H1 (cell line): Measurements from ENCODE around the gene TMEM161A. TPM values are rescaled to one million over a fixed set of nuclear protein-coding genes. Genes with fewer than 3 reads are reported as not detected.
A peak's percentile ranks its signal among the peaks of the same experiment; 100 is the strongest.

Experiments
- CTCF ChIA-PET: fragments of 300-600 bp; sonication (Branson Sonifier 250); formaldehyde crosslinking; loops from one replicate; lab custom pipeline; 2021; ENCODE audit not compliant: partially characterized antibody; lab: Charles Lee
- POLR2A ChIA-PET: fragments of 300-600 bp; sonication (Branson Sonifier 250); formaldehyde crosslinking; loops from one replicate; lab custom pipeline; 2021; ENCODE audit warnings: inconsistent platforms; ENCODE audit not compliant: partially characterized antibody; lab: Charles Lee
- DNase-seq, 2 experiments: peaks; one replicate each; pipeline versions ENCODE4 v3.0.0 to v3.0.0-alpha.2; 2010 to 2022; ENCODE audit warnings: low spot score in 2 of 2, low read depth in 1 of 2, mixed read lengths in 1 of 2
- FAIRE-seq: peaks from 2 replicates; lab custom pipeline; 2011; peaks lifted over from hg19 to GRCh38; lab: Jason Lieb, UNC
- H2AFZ ChIP-seq: 2 replicates; pipeline ENCODE4 v1.8.1; 2012; ENCODE audit warnings: low read length, inconsistent platforms
- H2AK5ac ChIP-seq: 2 replicates; pipeline ENCODE4 v1.6.1; 2013; ENCODE audit warnings: low read depth, low read length
- H2BK120ac ChIP-seq: replicated peaks from 2 replicates; pipeline ENCODE3; 2013; ENCODE audit warnings: low read depth, low read length, inconsistent platforms
- H2BK12ac ChIP-seq: 2 replicates; pipeline ENCODE4 v1.6.1; 2013; ENCODE audit warnings: low read depth, low read length
- H2BK15ac ChIP-seq: 2 replicates; pipeline ENCODE4 v1.6.1; 2013; ENCODE audit warnings: low read length
- H2BK20ac ChIP-seq: 2 replicates; pipeline ENCODE4 v1.6.1; 2013; ENCODE audit warnings: low read length
- H2BK5ac ChIP-seq: 2 replicates; pipeline ENCODE4 v1.6.1; 2013; ENCODE audit warnings: low read depth, low read length
- H3K14ac ChIP-seq: 2 replicates; pipeline ENCODE4 v1.6.1; 2013; ENCODE audit warnings: inconsistent platforms; ENCODE audit not compliant: insufficient read length
- H3K18ac ChIP-seq: 2 replicates; pipeline ENCODE4 v1.6.1; 2013; ENCODE audit warnings: low read length; ENCODE audit errors: extremely low read depth
- H3K23ac ChIP-seq: 2 replicates; pipeline ENCODE4 v1.6.1; 2013; ENCODE audit warnings: inconsistent platforms; ENCODE audit not compliant: insufficient read length
- H3K23me2 ChIP-seq: 2 replicates; pipeline ENCODE4 v1.6.1; 2013; ENCODE audit warnings: low read depth, low read length
- H3K27ac ChIP-seq: 2 replicates; pipeline ENCODE4 v1.6.1; 2011; ENCODE audit warnings: low read depth, low read length, inconsistent platforms
- H3K27me3 ChIP-seq, 4 experiments: replicated peaks in 1 of 4; 1 replicate in 1 of 4; 2 replicates in 3 of 4; pipeline versions ENCODE4 v1.6.1 to v1.8.1; 2011 to 2013; ENCODE audit warnings: low read length in 3 of 4, mild to moderate bottlenecking in 3 of 4, inconsistent platforms in 2 of 4, mixed read lengths in 2 of 4, moderate library complexity in 1 of 4; ENCODE audit not compliant: control insufficient read depth in 3 of 4, insufficient read depth in 3 of 4; ENCODE audit errors: extremely low read depth in 1 of 4
- H3K36me3 ChIP-seq, 4 experiments: 2 replicates each; pipeline versions ENCODE4 v1.6.1 to v1.8.1; 2011 to 2013; ENCODE audit warnings: mild to moderate bottlenecking in 4 of 4, low read length in 3 of 4, moderate library complexity in 2 of 4, control low read depth in 1 of 4, inconsistent platforms in 1 of 4; ENCODE audit not compliant: insufficient read depth in 4 of 4, control insufficient read depth in 2 of 4
- H3K4ac ChIP-seq: replicated peaks from 2 replicates; pipeline ENCODE3; 2013; ENCODE audit warnings: low read length, low read depth, mixed read lengths, inconsistent platforms; ENCODE audit not compliant: insufficient read length
- H3K4me1 ChIP-seq, 4 experiments: replicated peaks in 1 of 4; 1 replicate in 1 of 4; 2 replicates in 3 of 4; pipeline versions ENCODE4 v1.6.1 to v1.8.1; 2011 to 2013; ENCODE audit warnings: low read length in 3 of 4, inconsistent platforms in 2 of 4, mixed read lengths in 1 of 4; ENCODE audit not compliant: insufficient read depth in 4 of 4, control insufficient read depth in 3 of 4
- H3K4me2 ChIP-seq, 2 experiments: 2 replicates each; pipeline versions ENCODE4 v1.6.1 to v1.8.1; 2011 to 2013; ENCODE audit warnings: low read depth in 2 of 2, low read length in 2 of 2, control low read depth in 1 of 2, inconsistent platforms in 1 of 2, mild to moderate bottlenecking in 1 of 2; ENCODE audit not compliant: insufficient read depth in 1 of 2
- H3K4me3 ChIP-seq, 4 experiments: fragments of 200-600, 300-600 bp in 1 of 4; sonication (generic), shearing (Covaris generic), sonication (Bioruptor Twin) in 1 of 4; 2 replicates each; pipeline versions ENCODE4 v1.5.1 to v1.8.1; 2011 to 2016; ENCODE audit warnings: low read length in 4 of 4, low read depth in 3 of 4, control low read depth in 2 of 4, inconsistent platforms in 2 of 4, mild to moderate bottlenecking in 2 of 4, mixed read lengths in 1 of 4, moderate library complexity in 1 of 4; ENCODE audit not compliant: insufficient read depth in 2 of 4; ENCODE audit errors: extremely low read depth in 1 of 4
- H3K56ac ChIP-seq: replicated peaks from 2 replicates; pipeline ENCODE3; 2013; ENCODE audit warnings: low read depth, mild to moderate bottlenecking, mixed read lengths, low read length, inconsistent platforms; ENCODE audit not compliant: insufficient read length
- H3K79me1 ChIP-seq: 2 replicates; pipeline ENCODE4 v1.6.1; 2013; ENCODE audit warnings: low read depth, low read length, control low read depth
- H3K79me2 ChIP-seq, 2 experiments: 2 replicates each; pipeline versions ENCODE4 v1.6.1 to v1.8.1; 2012 to 2013; ENCODE audit warnings: low read length in 2 of 2, mild to moderate bottlenecking in 2 of 2, inconsistent platforms in 1 of 2; ENCODE audit not compliant: insufficient read depth in 2 of 2, control insufficient read depth in 1 of 2
- H3K9ac ChIP-seq, 4 experiments: replicated peaks in 1 of 4; 1 replicate in 1 of 4; 2 replicates in 3 of 4; pipeline versions ENCODE4 v1.6.1 to v1.8.1; 2011 to 2013; ENCODE audit warnings: low read depth in 3 of 4, low read length in 3 of 4, control low read depth in 2 of 4, mild to moderate bottlenecking in 2 of 4, moderate library complexity in 2 of 4, inconsistent platforms in 1 of 4; ENCODE audit errors: extremely low read depth in 1 of 4
- H3K9me3 ChIP-seq, 2 experiments: 2 replicates each; pipeline versions ENCODE4 v1.6.1 to v1.8.1; 2012 to 2013; ENCODE audit warnings: mild to moderate bottlenecking in 2 of 2, moderate library complexity in 2 of 2, control low read depth in 1 of 2, inconsistent platforms in 1 of 2, low read depth in 1 of 2, low read length in 1 of 2, mixed read lengths in 1 of 2; ENCODE audit not compliant: insufficient read depth in 2 of 2
- H4K20me1 ChIP-seq, 2 experiments: replicated peaks in 1 of 2; 2 replicates each; pipeline versions ENCODE3 to v1.8.1; 2011 to 2013; ENCODE audit warnings: inconsistent platforms in 2 of 2, low read length in 2 of 2, mild to moderate bottlenecking in 1 of 2; ENCODE audit not compliant: insufficient read depth in 2 of 2, control insufficient read depth in 1 of 2
- H4K5ac ChIP-seq: 2 replicates; pipeline ENCODE4 v1.6.1; 2013; ENCODE audit warnings: low read length, low read depth, mixed read lengths, inconsistent platforms; ENCODE audit not compliant: insufficient read length
- H4K8ac ChIP-seq: 2 replicates; pipeline ENCODE4 v1.8.0; 2013; ENCODE audit warnings: mild to moderate bottlenecking, moderate library complexity, low read length, inconsistent platforms; ENCODE audit not compliant: insufficient read depth; ENCODE audit errors: extremely low read depth
- H4K91ac ChIP-seq: replicated peaks from 2 replicates; pipeline ENCODE3; 2013; ENCODE audit warnings: low read length, mixed read lengths, inconsistent platforms; ENCODE audit not compliant: insufficient read length
- ASH2L ChIP-seq: fragments of 200-600, 300-600 bp; sonication (generic); IDR thresholded peaks from one replicate; pipeline ENCODE4 v1.7.1; 2017; ENCODE audit warnings: low read length
- CEBPB ChIP-seq: IDR thresholded peaks from 2 replicates; pipeline ENCODE4 v1.6.1; 2012; ENCODE audit warnings: low read depth, low read length
- E2F6 ChIP-seq: IDR thresholded peaks from 2 replicates; pipeline ENCODE4 v1.6.1; 2012; ENCODE audit warnings: inconsistent platforms
- MAX ChIP-seq: IDR thresholded peaks from 2 replicates; pipeline ENCODE4 v1.6.1; 2012; ENCODE audit warnings: inconsistent platforms
- NRF1 ChIP-seq: IDR thresholded peaks from 2 replicates; pipeline ENCODE4 v1.6.1; 2011; ENCODE audit warnings: mild to moderate bottlenecking, low read depth, low read length, improper control_type of control experiment
- POLR2A ChIP-seq, 2 experiments: IDR thresholded peaks; 1 replicate in 1 of 2; 2 replicates in 1 of 2; pipeline ENCODE4 v1.6.1; 2011; ENCODE audit warnings: low read depth in 2 of 2, low read length in 2 of 2, mild to moderate bottlenecking in 2 of 2; ENCODE audit errors: control extremely low read depth in 1 of 2
- RNF2 ChIP-seq: fragments of 200-900, 300-1000 bp; sonication (generic); IDR thresholded peaks from 2 replicates; pipeline ENCODE4 v1.7.1; 2016; ENCODE audit warnings: borderline replicate concordance, low read depth, mild to moderate bottlenecking, antibody characterized with exemption, low read length; ENCODE audit not compliant: poor library complexity, severe bottlenecking; ENCODE audit errors: missing control alignments
- SIX5 ChIP-seq: IDR thresholded peaks from 2 replicates; pipeline ENCODE4 v1.6.1; 2011; ENCODE audit warnings: mild to moderate bottlenecking, low read depth, low read length
- TAF1 ChIP-seq: IDR thresholded peaks from 2 replicates; pipeline ENCODE4 v1.6.1; 2011; ENCODE audit warnings: mild to moderate bottlenecking, low read depth, low read length
- WGBS, 2 experiments: shearing (Covaris generic) in 1 of 2; methylation state at CpG; one replicate each; pipeline versions ENCODE4 v1.1.6 to v1.1.7; 2013 to 2015; ENCODE audit warnings: low lambda C conversion rate in 2 of 2, mixed read lengths in 2 of 2, inconsistent platforms in 1 of 2, low coverage in 1 of 2, missing lambda C conversion rate in 1 of 2; ENCODE audit not compliant: insufficient replicate concordance in 2 of 2, insufficient coverage in 1 of 2, insufficient read length in 1 of 2; ENCODE audit errors: extremely low coverage in 1 of 2, missing lambda C conversion rate in 1 of 2; 5-methylcytosine and 5-hydroxymethylcytosine counted together
- polyA plus RNA-seq, 7 experiments: library from polyadenylated mRNA; depleted of rRNA in 3 of 7; stranded (reverse) in 5 of 7; unstranded in 2 of 7; fragments of >200 nt in 5 of 7; fragments of 200-250 nt in 2 of 7; gene quantifications; 1 replicate in 5 of 7; 2 replicates in 1 of 7; 4 replicates in 1 of 7; pipeline versions ENCODE4 v1.2.1 to v1.2.3, GENCODE V29; 2011 to 2013; ENCODE audit warnings: missing spikeins in 2 of 7, mixed read lengths in 2 of 7
- total RNA-seq: library from RNA; stranded (reverse); fragmentation: NEBNext Ultra II Directional; extraction: Animal tissue kit (Norgen Biotek cat#: 25700); gene quantifications from 2 replicates; pipeline ENCODE4 v1.2.1, GENCODE V29; 2021

Gene TMEM161A
- total and polyA plus RNA-seq, 2 of the 8 experiments (the other 6 are each of a cell fraction or from before 2014, with no cell fraction given) = 47.8 to 103 TPM

GRCh38 chr19:19160461-19161035, 22.3 kb upstream of the TMEM161A start:
- peak; percentile 33 to 76 for DNase-seq
- Histone ChIP-seq H2BK15ac (no peak overlapping the region), H3K9me3 (no peaks in the 10 kb centered on the region), H4K91ac (peak overlapping the region; percentile 93), H4K5ac (peak overlapping the region; percentile 68), H3K4ac (peak overlapping the region; percentile 85), H3K4me3 (peak overlapping the region in 1 of 4 experiments; percentile 29; a peak in 2 of 8 replicates), H2BK120ac (peak overlapping the region; percentile 64), H2BK12ac (0 out of 2 replicates have a peak overlapping the region, but pooled peaks have one; percentile 63), H4K20me1 (no peaks in the 10 kb centered on the region), H3K4me1 (peaks cover 0 to 8% (median 5%) of the 10 kb centered on the region in 4 experiments; a peak in 4 of 7 replicates), H3K27me3 (no peaks in the 10 kb centered on the region; a peak in 1 of 7 replicates), H3K36me3 (peaks cover 0 to 8% (median 0%) of the 10 kb centered on the region in 4 experiments; a peak in 1 of 8 replicates), H3K23me2 (peaks cover 4% of the 10 kb centered on the region; the same call in 1 of the 2 replicates), H3K9ac (no peak overlapping the region; a peak in 1 of 7 replicates), H2AK5ac (peak overlapping the region; percentile 24; the same call in 1 of the 2 replicates), H3K23ac (no peak overlapping the region), H3K18ac (peak overlapping the region; percentile 60; the same call in 1 of the 2 replicates), H3K27ac (no peak overlapping the region; the same call in 1 of the 2 replicates), H3K14ac (no peak overlapping the region), H2BK20ac (peak overlapping the region; percentile 90; the same call in 1 of the 2 replicates), H2AFZ (no peak overlapping the region), H2BK5ac (peak overlapping the region; percentile 76), H3K79me1 (no peaks in the 10 kb centered on the region), H3K56ac (no peak overlapping the region), H3K79me2 (no peaks in the 10 kb centered on the region), H4K8ac (peak overlapping the region; percentile 97), H3K4me2 (peak overlapping the region; percentile 19 to 50; a peak in 3 of 4 replicates)
- WGBS, 2 experiments = 48% methylated on average over 17 of the region's 26 CpGs; no CpG with 5 or more reads in 1 of the 2 experiments
- FAIRE-seq = no peak
- POLR2A ChIA-PET = interaction anchor here (0.7 to 9.4 kb wide), 9 partner anchors 9 to 172 kb away, joined by 3 to 133 read pairs (median 3); partner anchors contain the start of gene MEF2B
- CTCF ChIA-PET = interaction anchor here (0.6 to 11.9 kb wide), 7 partner anchors 9 to 173 kb away, joined by 3 to 109 read pairs (median 3); partner anchors contain the start of gene MEF2B
- peak in 1 of 2 experiments; percentile 24; a peak in 1 of 3 replicates for TF ChIP-seq POLR2A (IDR thresholded peaks at IDR 0.05; ENCODE audit: control extremely low read depth in 1 of 2, low read depth in 2 of 2, low read length in 2 of 2)
- TF ChIP-seq NRF1 = no peak
- no peak for TF ChIP-seq SIX5
- 0 out of 2 replicates have a peak, but pooled peaks have one; percentile 11 for TF ChIP-seq E2F6
- TF ChIP-seq TAF1 = peak; percentile 43; the same call in 1 of the 2 replicates
- TF ChIP-seq MAX = peak; percentile 42; the same call in 1 of the 2 replicates
- TF ChIP-seq ASH2L = peak; percentile 10
- peak; percentile 71; the same call in 1 of the 2 replicates for TF ChIP-seq CEBPB
- no peak for TF ChIP-seq RNF2
